H1 (cell line): ENCODE results near the gene FOXQ1. TPM values are rescaled to one million over a fixed set of nuclear protein-coding genes. Genes with fewer than 3 reads are reported as not detected.

Source experiments
- polyA plus RNA-seq, 7 experiments: library from polyadenylated mRNA; depleted of rRNA in 3 of 7; stranded (reverse) in 5 of 7; unstranded in 2 of 7; fragments of >200 nt in 5 of 7; fragments of 200-250 nt in 2 of 7; gene quantifications; 1 replicate in 5 of 7; 2 replicates in 1 of 7; 4 replicates in 1 of 7; pipeline versions ENCODE4 v1.2.1 to v1.2.3, GENCODE V29; 2011 to 2013; ENCODE audit warnings: missing spikeins in 2 of 7, mixed read lengths in 2 of 7
- total RNA-seq: library from RNA; stranded (reverse); fragmentation: NEBNext Ultra II Directional; extraction: Animal tissue kit (Norgen Biotek cat#: 25700); gene quantifications from 2 replicates; pipeline ENCODE4 v1.2.1, GENCODE V29; 2021

Gene FOXQ1
- total and polyA plus RNA-seq, 2 of the 8 experiments (the other 6 are each of a cell fraction or from before 2014, with no cell fraction given): 0.03 TPM; not detected in 1

Other genes starting within 250 kb of the FOXQ1 start
- not detected in 2 replicates for gene FOXF2, start 77.5 kb downstream of the FOXQ1 start, total RNA-seq
- gene FOXF2, start 77.5 kb downstream of the FOXQ1 start, polyA plus RNA-seq (2011; rRNA removed): 0.05 TPM in 2 replicates